Thyroid gland (tissue), 4 donors: ENCODE results near the gene LAMA2.

ENCODE experiments used
- CTCF ChIP-seq, 6 experiments: fragments of 200-600 bp in 3 of 6; fragments of 450-650 bp in 3 of 6; sonication (generic) in 3 of 6; IDR thresholded peaks; one replicate each; pipeline ENCODE4 v1.5.1; 2016 to 2019; ENCODE audit warnings: antibody characterized with exemption in 6 of 6, mild to moderate bottlenecking in 2 of 6, inconsistent platforms in 1 of 6, moderate library complexity in 1 of 6
- POLR2A ChIP-seq, 2 donors: fragments of 450-650 bp; IDR thresholded peaks; one replicate each; pipeline ENCODE4 v1.6.1; 2017; ENCODE audit warnings: antibody characterized with exemption in 2 of 2, mild to moderate bottlenecking in 2 of 2, moderate library complexity in 1 of 2

- peak in 1 of 6 experiments; percentile 10 for TF ChIP-seq CTCF (IDR thresholded peaks at IDR 0.05)
- TF ChIP-seq POLR2A (IDR thresholded peaks at IDR 0.05), result no peak
Measured at GRCh38 chr6:129314575-129314974, 431.6 kb downstream of the LAMA2 start.
